ENCODE measurements around the gene MPRIP. TPM values are rescaled to one million over a fixed set of nuclear protein-coding genes. Genes with fewer than 3 reads are reported as not detected.

Gene MPRIP
- total and polyA plus RNA-seq, 2 of the 13 experiments (the other 11 are each of a cell fraction or from before 2014, with no cell fraction given) = 50.2 to 52.4 TPM

DNA sequence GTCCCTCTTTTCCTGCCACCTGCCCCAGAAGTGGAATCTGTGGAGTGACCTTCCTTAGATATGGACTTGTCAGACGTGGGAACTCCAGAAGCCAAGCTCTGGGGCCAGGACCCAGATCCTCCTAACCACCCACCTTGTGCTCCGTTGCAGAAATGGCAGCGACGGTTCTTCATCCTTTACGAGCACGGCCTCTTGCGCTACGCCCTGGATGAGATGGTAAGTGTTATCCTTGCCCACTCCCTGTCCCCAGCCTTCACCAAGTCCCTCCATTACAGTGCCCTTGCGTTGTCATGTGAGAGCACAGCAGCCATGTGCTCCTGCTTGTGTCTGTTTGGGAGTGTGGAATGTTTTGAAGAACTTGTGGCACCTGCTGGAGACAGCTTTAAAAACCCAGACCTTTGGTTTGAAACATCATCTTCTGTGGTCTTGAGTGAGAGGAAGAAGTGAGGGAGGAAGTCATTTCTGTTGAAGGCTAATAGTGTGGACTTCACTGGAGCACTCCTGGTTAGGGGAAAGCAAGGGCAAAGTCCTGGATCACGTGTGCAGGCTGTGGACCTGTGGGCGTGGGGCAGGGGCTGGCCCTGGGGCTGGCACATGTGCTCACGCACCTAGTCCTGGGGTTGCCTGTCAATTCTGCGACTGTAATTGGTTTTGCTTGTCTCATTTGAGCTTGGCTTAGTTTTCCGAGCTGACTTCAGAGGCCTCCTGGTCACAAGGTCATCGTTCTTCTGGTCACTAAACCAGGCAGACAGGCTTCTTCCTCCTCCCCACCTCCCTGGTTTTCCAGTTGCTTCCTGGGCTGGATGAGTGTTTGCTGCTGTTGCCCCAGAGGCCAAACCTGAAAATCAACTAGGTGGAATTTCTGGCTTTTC lies 35.8 kb downstream of the MPRIP start (continued):
- no peak for TF ChIP-seq ATF7 (IDR thresholded peaks at IDR 0.05)
- TF ChIP-seq ATF7 (CRISPR knock-in tag; IDR thresholded peaks at IDR 0.05) = 0 out of 2 replicates have a peak, but pooled peaks have one; percentile 27

- ATAC-seq = no peak; the same call in 2 of the 3 replicates
- no peak overlapping the region for H3K4me3 ChIP-seq (replicated peaks in 1 of 3; ENCODE audit: insufficient read depth in 1 of 3, low read depth in 2 of 3, low read length in 3 of 3)
- H3K9me3 ChIP-seq (ENCODE audit: low read length) = no peaks in the 10 kb centered on the region
- peaks cover 51% of the 10 kb centered on the region for H3K4me1 ChIP-seq (ENCODE audit: insufficient read depth, low read length)
- H3K4me2 ChIP-seq (ENCODE audit: low read depth, low read length) = peak overlapping the region; percentile 48
- H3K36me3 ChIP-seq (replicated peaks in 1 of 2; ENCODE audit: control insufficient read depth in 1 of 2, insufficient read depth in 2 of 2, low read length in 2 of 2) = peaks cover 4 to 16% of the 10 kb centered on the region in 2 experiments; a peak in 3 of 5 replicates
- DNase-seq (ENCODE audit: low spot score) = no peak
- FAIRE-seq = no peak
- 77% methylated on average over 7 of the region's 7 CpGs for WGBS (ENCODE audit: low lambda C conversion rate)
- no peaks in the 10 kb centered on the region for H4K20me1 ChIP-seq (ENCODE audit: insufficient read depth, low read length)
- peaks cover 3% of the 10 kb centered on the region for H3K79me2 ChIP-seq (ENCODE audit: insufficient read depth, low read length)
- intact Hi-C loops (cut with micrococcal nuclease; ENCODE audit: unreplicated experiment) = loop anchor here (5.0 kb wide), 1 partner anchor 37 kb away; the partner anchor contains the start of gene MPRIP
- in situ Hi-C loops (cut with HindIII; ENCODE audit: extremely low pct_ligation_motif_present, low pct_unique_long_range_greater_than_20kb) = no loop called here
- no TSS peak for BruUV-seq (replicated peaks)
- H2AFZ ChIP-seq (ENCODE audit: low read length) = no peak overlapping the region
- peak overlapping the region; percentile 75 for H3K27ac ChIP-seq (ENCODE audit: extremely low read length, insufficient read depth, low read length)
- H3K9ac ChIP-seq (ENCODE audit: insufficient read depth, low read depth, low read length) = peak overlapping the region; percentile 26; the same call in 1 of the 2 replicates
- TF ChIP-seq ZNF737 (CRISPR knock-in tag; IDR thresholded peaks at IDR 0.05; ENCODE audit: borderline replicate concordance) (no peak), ZBTB7A (CRISPR knock-in tag; IDR thresholded peaks at IDR 0.05) (no peak), RFX3 (CRISPR knock-in tag; IDR thresholded peaks at IDR 0.05) (no peak), ZNF432 (CRISPR knock-in tag; IDR thresholded peaks at IDR 0.05; ENCODE audit: borderline replicate concordance) (no peak)
- TF ChIP-seq, protein P1, sequence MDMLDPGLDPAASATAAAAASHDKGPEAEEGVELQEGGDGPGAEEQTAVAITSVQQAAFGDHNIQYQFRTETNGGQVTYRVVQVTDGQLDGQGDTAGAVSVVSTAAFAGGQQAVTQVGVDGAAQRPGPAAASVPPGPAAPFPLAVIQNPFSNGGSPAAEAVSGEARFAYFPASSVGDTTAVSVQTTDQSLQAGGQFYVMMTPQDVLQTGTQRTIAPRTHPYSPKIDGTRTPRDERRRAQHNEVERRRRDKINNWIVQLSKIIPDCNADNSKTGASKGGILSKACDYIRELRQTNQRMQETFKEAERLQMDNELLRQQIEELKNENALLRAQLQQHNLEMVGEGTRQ (IDR thresholded peaks at IDR 0.05; ENCODE audit: low read depth, low read length) = no peak
- TF ChIP-seq, protein P1 (CRISPR knock-in tag; IDR thresholded peaks at IDR 0.05; ENCODE audit: borderline replicate concordance) = no peak
- CTCF ChIA-PET (ENCODE audit: low intra/inter-chr PET ratio, low total read pairs) = no interaction called here
- no peaks in the 10 kb centered on the region for H3K27me3 ChIP-seq (ENCODE audit: control insufficient read depth in 1 of 2, insufficient read depth in 2 of 2, low read length in 2 of 2)
- POLR2A ChIA-PET = interaction anchor here (0.6 to 1.0 kb wide), 4 partner anchors 8 to 51 kb away, joined by 3 to 4 read pairs (median 3); no protein-coding TSS in a partner anchor
These were observed 36.6 kb downstream of the MPRIP start for GRCh38 chr17:17078832-17079231.
